Caco-2 (cell line): ENCODE results near the gene SESN2. TPM values are rescaled to one million over a fixed set of nuclear protein-coding genes. Genes with fewer than 3 reads are reported as not detected.
A peak's percentile ranks its signal among the peaks of the same experiment; 100 is the strongest.

Experiments used
- BruUV-seq: library from RNA; stranded (reverse); fragments of 400-500 nt; replicated peaks from 2 replicates; lab custom pipeline; 2021; lab: Mats Ljungman, UMichigan
- CTCF ChIA-PET: fragments of 300-600 bp; sonication (Branson Sonifier 250); formaldehyde crosslinking; loops from one replicate; lab custom pipeline; 2022; ENCODE audit warnings: antibody characterized with exemption; lab: Charles Lee
- POLR2A ChIA-PET: fragments of 300-600 bp; sonication (Branson Sonifier 250); formaldehyde crosslinking; loops from one replicate; lab custom pipeline; 2022; ENCODE audit warnings: antibody characterized with exemption; lab: Charles Lee
- DNase-seq, 2 experiments: peaks; one replicate each; pipeline versions ENCODE4 v3.0.0 to v3.0.0-alpha.2; 2020 to 2022
- H3K27me3 ChIP-seq: replicated peaks from 2 replicates; pipeline ENCODE4 v1.6.0; 2011; ENCODE audit warnings: low read length; ENCODE audit not compliant: control insufficient read depth, insufficient read depth
- H3K36me3 ChIP-seq: 2 replicates; pipeline ENCODE4 v1.5.1; 2011; ENCODE audit warnings: low read length; ENCODE audit not compliant: control insufficient read depth, insufficient read depth
- H3K4me1 ChIP-seq: fragments of 250-450 bp; sonication (Bioruptor Pico); 2 replicates; pipeline ENCODE4 v1.5.1; 2020; ENCODE audit warnings: mild to moderate bottlenecking
- H3K4me3 ChIP-seq: 2 replicates; pipeline ENCODE4 v1.5.1; 2011; ENCODE audit warnings: low read depth, mild to moderate bottlenecking, control low read depth, low read length
- H3K9me3 ChIP-seq: fragments of 250-450 bp; sonication (Bioruptor Pico); 2 replicates; pipeline ENCODE4 v1.5.1; 2020; ENCODE audit warnings: mild to moderate bottlenecking, moderate library complexity
- H3K27ac Mint-ChIP-seq: one replicate; pipeline ENCODE4 v1.8.0; 2022; ENCODE audit warnings: mixed read lengths; ENCODE audit not compliant: unreplicated experiment
- H3K27me3 Mint-ChIP-seq: one replicate; pipeline ENCODE4 v1.8.0; 2022; ENCODE audit warnings: mixed read lengths; ENCODE audit not compliant: insufficient read depth, unreplicated experiment
- H3K36me3 Mint-ChIP-seq: one replicate; pipeline ENCODE4 v1.8.0; 2022; ENCODE audit warnings: mild to moderate bottlenecking, mixed read lengths; ENCODE audit not compliant: insufficient read depth, unreplicated experiment
- H3K4me1 Mint-ChIP-seq: one replicate; pipeline ENCODE4 v1.8.0; 2022; ENCODE audit warnings: low read depth, mixed read lengths; ENCODE audit not compliant: unreplicated experiment
- H3K4me3 Mint-ChIP-seq: one replicate; pipeline ENCODE4 v1.8.0; 2022; ENCODE audit warnings: mild to moderate bottlenecking, moderate library complexity, mixed read lengths; ENCODE audit not compliant: unreplicated experiment
- H3K9me3 Mint-ChIP-seq: one replicate; pipeline ENCODE4 v1.8.0; 2022; ENCODE audit warnings: mixed read lengths; ENCODE audit not compliant: unreplicated experiment
- CTCF ChIP-seq, 2 experiments: fragments of 200-600 bp in 1 of 2; IDR thresholded peaks; 1 replicate in 1 of 2; 2 replicates in 1 of 2; pipeline versions ENCODE4 v1.5.1 to v1.8.0; 2011 to 2022; ENCODE audit warnings: antibody characterized with exemption in 1 of 2, control low read depth in 1 of 2, inconsistent platforms in 1 of 2, low read depth in 1 of 2, low read length in 1 of 2, mild to moderate bottlenecking in 1 of 2, moderate library complexity in 1 of 2; ENCODE audit not compliant: insufficient read depth in 1 of 2, severe bottlenecking in 1 of 2, unreplicated experiment in 1 of 2
- intact Hi-C: fragments of 100-400 bp; cut with micrococcal nuclease; formaldehyde crosslinking; loops from one replicate; pipeline ENCODE4 v1.10.0; 2022; ENCODE audit not compliant: unreplicated experiment
- total RNA-seq: library from RNA; stranded (reverse); gene quantifications from 2 replicates; pipeline ENCODE4 v1.2.3, GENCODE V29; 2022

The SESN2 gene
- total RNA-seq, 1 experiment from 2014 or later, result 34.5 TPM

GRCh38 chr1:28322194-28322593 lies 62.9 kb downstream of the SESN2 start:
- no peak for TF ChIP-seq CTCF (IDR thresholded peaks at IDR 0.05; ENCODE audit: insufficient read depth in 1 of 2, low read depth in 1 of 2, low read length in 1 of 2, severe bottlenecking in 1 of 2, unreplicated experiment in 1 of 2)
- Histone ChIP-seq H3K4me3 (no peak overlapping the region), H3K27me3 (no peaks in the 10 kb centered on the region), H3K4me1 (peaks cover 15% of the 10 kb centered on the region), H3K36me3 (no peaks in the 10 kb centered on the region), H3K9me3 (no peaks in the 10 kb centered on the region)
- H3K36me3 Mint-ChIP-seq, result no peaks in the 10 kb centered on the region
- H3K9me3 Mint-ChIP-seq, result no peaks in the 10 kb centered on the region
- DNase-seq, result peak; percentile 68 to 87
- H3K27ac Mint-ChIP-seq, result no peak overlapping the region
- H3K4me1 Mint-ChIP-seq, result peaks cover 14% of the 10 kb centered on the region
- BruUV-seq, result no TSS peak
- intact Hi-C loops, result loop anchor here (2.0 to 5.0 kb wide), 2 partner anchors 25 to 35 kb away; no protein-coding TSS in a partner anchor
- no peak overlapping the region for H3K4me3 Mint-ChIP-seq
- ChIA-PET POLR2A (interaction anchor here (0.6 to 1.1 kb wide), 3 partner anchors 15 to 415 kb away, joined by 3 to 12 read pairs (median 3); partner anchors contain the start of gene YTHDF2), CTCF (interaction anchor here (0.8 kb wide), 1 partner anchor 74 kb away, joined by 4 read pairs; no protein-coding TSS in a partner anchor)
- H3K27me3 Mint-ChIP-seq, result no peaks in the 10 kb centered on the region

GRCh38 chr1:28323720-28324119 lies 64.4 kb downstream of the SESN2 start:
- no peak overlapping the region for H3K27ac Mint-ChIP-seq
- no peak overlapping the region for H3K4me3 Mint-ChIP-seq
- BruUV-seq, result no TSS peak
- Histone ChIP-seq H3K27me3 (no peaks in the 10 kb centered on the region), H3K4me1 (peaks cover 15% of the 10 kb centered on the region), H3K36me3 (no peaks in the 10 kb centered on the region), H3K9me3 (no peaks in the 10 kb centered on the region), H3K4me3 (no peak overlapping the region)
- no peak for DNase-seq
- H3K36me3 Mint-ChIP-seq, result peaks cover 4% of the 10 kb centered on the region
- CTCF ChIA-PET, result no interaction called here
- POLR2A ChIA-PET, result no interaction called here
- no peaks in the 10 kb centered on the region for H3K27me3 Mint-ChIP-seq
- H3K9me3 Mint-ChIP-seq, result no peaks in the 10 kb centered on the region
- intact Hi-C loops, result loop anchor here (2.0 to 5.0 kb wide), 2 partner anchors 27 to 36 kb away; no protein-coding TSS in a partner anchor
- no peak for TF ChIP-seq CTCF (IDR thresholded peaks at IDR 0.05; ENCODE audit: insufficient read depth in 1 of 2, low read depth in 1 of 2, low read length in 1 of 2, severe bottlenecking in 1 of 2, unreplicated experiment in 1 of 2)
- peaks cover 15% of the 10 kb centered on the region for H3K4me1 Mint-ChIP-seq

- no peak for TF ChIP-seq CTCF (IDR thresholded peaks at IDR 0.05; ENCODE audit: insufficient read depth in 1 of 2, low read depth in 1 of 2, low read length in 1 of 2, severe bottlenecking in 1 of 2, unreplicated experiment in 1 of 2)
- H3K36me3 ChIP-seq, result no peaks in the 10 kb centered on the region
- BruUV-seq, result no TSS peak
- Mint-ChIP-seq H3K36me3 (peaks cover 12% of the 10 kb centered on the region), H3K4me3 (no peak overlapping the region), H3K9me3 (no peaks in the 10 kb centered on the region), H3K27ac (no peak overlapping the region), H3K4me1 (peaks cover 15% of the 10 kb centered on the region), H3K27me3 (no peaks in the 10 kb centered on the region)
- no peaks in the 10 kb centered on the region for H3K9me3 ChIP-seq
- H3K4me3 ChIP-seq, result no peak overlapping the region
- H3K4me1 ChIP-seq, result peaks cover 13% of the 10 kb centered on the region
- DNase-seq, result no peak
- CTCF ChIA-PET, result no interaction called here
- intact Hi-C loops, result no loop called here
- H3K27me3 ChIP-seq, result no peaks in the 10 kb centered on the region
- POLR2A ChIA-PET, result no interaction called here
These were observed 67.2 kb downstream of the SESN2 start for GRCh38 chr1:28326515-28326914.
